GM19463 (cell line): ENCODE results near the gene ZDHHC20.

ENCODE experiments used
- ATAC-seq: cut with Tn5 transposase; IDR thresholded peaks from one replicate; pipeline ENCODE4 v1.9.1; 2021; ENCODE audit warnings: mild to moderate bottlenecking, moderate library complexity; ENCODE audit not compliant: unreplicated experiment

The ZDHHC20 gene

DNA sequence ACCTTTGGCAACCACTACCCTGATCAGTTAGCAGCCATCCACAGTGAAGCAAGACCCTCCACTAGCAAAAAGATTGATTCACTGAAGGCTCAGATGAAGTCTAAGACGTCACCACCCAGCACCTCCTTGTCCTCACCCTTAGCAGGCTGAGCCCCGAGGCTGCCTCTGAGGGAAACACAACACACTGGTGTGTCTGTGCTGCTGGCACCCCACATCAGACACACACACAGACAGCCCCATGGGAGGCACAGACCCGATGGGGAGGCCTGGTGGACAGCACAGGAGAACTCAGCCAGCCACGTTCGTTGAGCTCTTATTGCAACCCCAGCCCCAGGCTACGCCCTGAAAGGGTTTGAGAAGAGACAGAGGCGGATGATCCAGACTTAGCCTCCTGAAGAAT is 94.7 kb downstream of the ZDHHC20 start:
- ATAC-seq: no peak

DNA sequence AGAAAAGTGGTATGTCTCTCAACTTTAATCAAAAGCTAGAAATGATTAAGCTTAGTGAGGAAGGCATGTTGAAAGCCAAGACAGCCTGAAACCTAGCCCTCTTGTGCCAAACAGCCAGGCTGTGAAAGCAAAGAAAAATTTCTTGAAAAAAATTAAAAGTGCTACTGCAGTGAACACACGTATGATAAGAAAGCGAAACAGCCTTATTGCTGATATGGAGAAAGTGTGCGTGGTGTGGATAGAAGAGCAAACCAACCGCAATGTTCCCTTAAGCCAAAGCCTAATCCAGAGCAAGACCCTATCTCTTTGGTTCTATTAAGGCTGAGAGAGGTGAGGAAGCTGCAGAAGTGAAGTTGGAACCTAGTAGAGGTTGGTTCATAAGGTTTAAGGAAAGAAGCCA is 96.4 kb downstream of the ZDHHC20 start:
- ATAC-seq: no peak

DNA sequence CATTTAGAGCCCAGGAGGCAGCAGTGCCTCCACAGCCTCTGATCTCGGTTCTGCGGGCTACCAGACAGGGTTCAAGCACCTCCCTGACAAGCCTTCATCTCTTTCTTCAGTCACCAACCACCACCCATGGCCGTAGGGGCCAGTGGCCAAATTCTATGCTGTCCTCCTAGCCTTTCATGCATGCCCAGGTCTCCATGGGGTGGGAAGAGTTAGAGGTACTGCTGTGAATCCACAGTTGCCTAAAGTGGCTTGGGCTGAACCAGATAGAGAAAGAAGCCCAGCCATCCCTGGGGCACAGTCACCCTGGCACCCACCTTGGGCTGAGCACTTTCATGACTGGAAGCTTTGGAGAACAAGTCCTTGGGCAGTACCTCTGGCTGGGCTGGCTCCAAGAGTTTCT is 97.4 kb downstream of the ZDHHC20 start:
- no peak for ATAC-seq

GRCh38 chr13:21361123-21361522 is 98.0 kb downstream of the ZDHHC20 start:
- no peak for ATAC-seq

DNA sequence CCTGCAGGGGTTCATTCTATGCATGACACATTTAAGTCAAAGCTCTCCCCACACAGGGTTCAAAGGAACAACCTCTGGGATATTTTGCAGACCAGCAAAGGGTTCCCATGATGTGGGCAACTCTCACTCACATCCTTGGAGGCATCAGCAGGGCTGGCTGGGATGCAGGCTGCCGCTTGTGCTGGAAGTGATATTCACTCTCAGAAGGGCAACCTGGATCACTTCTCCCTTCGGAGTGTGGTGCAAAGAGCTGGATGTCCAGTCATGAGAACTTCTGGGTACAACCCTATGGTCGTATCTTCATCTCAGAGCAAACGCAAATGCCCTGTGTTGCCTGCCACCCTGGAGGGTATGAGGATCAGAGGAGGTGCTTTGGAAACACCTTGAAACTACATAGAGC is 98.6 kb downstream of the ZDHHC20 start:
- no peak for ATAC-seq

- ATAC-seq: no peak
Measured at GRCh38 chr13:21359855-21360254, 99.2 kb downstream of the ZDHHC20 start.

DNA sequence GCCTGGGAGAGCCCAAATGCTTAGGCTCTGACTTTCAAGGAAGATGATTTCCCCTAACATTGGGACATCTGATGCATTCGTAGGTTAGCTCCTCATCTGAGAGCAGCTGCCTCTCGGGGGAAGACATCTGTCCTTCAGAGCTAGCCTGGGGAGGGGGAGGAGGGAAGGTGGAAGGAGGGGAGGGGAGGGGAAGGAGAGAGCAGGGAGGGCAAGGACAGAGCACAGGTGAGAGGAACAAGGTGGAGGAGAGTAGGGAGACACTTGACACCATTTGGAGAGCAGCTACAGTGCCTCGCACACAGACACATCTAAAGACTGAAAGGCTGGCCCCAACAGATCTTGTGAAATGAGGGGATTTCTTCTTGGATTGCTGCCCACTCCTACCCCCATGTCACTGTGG is 103.8 kb downstream of the ZDHHC20 start:
- ATAC-seq: no peak

- no peak for ATAC-seq
Measured at GRCh38 chr13:21354721-21355120, 104.4 kb downstream of the ZDHHC20 start.

DNA sequence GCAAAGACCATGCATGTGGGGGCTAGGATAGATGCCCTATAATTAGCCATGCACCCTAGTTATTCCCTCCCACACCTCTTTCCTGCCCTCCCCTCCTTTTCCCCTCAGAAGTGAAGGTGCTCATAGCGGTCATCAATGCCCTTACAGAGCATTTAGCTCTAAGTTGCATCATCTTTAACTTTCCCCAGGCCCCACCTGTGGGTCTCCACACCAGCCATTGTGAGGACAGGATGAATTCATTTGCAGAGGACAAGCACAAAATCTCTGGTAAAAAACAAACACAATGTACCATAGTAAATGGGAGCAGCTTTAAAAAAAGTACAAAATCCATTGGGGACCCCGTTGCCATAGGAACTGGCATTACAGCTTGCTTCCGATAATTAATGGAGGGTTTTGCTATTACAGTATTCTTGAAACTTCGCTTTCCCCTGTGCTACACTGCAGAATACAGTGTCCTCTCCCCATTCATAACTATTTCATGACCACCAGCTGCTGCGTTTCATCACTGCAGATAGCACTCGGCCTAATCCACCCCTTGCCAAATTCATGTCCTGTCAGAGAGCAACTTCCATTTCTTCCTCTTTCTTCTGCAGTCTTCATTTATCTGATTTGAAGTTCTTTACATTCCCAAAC is 110.5 kb downstream of the ZDHHC20 start:
- ATAC-seq: no peak

- ATAC-seq: no peak
Measured at GRCh38 chr13:21347753-21348318, 111.3 kb downstream of the ZDHHC20 start.

DNA sequence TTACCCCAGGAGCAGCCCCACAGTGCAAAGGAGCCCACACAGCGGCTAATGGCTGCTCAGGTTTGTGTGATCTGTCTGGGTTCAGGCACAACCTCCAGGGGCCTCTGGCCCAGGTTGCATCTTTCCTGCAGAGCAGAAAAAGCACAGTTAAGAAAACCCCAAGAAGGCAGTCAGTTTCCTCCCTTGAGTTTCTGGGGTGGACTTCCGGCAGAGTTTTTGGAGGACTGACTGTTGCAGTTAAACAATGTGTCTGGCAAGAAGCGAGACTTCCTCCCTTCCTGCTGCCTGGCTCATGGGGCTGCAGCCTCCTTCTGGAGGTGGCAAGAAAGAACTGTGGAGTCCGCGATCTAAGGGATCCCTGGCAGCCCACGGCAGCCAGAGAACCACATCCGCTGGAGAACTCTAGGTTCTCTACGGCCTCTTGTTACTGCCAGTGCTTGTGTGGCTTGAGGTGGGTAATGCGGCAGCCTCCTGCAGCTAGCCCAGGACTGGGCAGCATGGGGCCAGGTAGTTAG is 114.4 kb downstream of the ZDHHC20 start:
- peak; percentile 53 for ATAC-seq

DNA sequence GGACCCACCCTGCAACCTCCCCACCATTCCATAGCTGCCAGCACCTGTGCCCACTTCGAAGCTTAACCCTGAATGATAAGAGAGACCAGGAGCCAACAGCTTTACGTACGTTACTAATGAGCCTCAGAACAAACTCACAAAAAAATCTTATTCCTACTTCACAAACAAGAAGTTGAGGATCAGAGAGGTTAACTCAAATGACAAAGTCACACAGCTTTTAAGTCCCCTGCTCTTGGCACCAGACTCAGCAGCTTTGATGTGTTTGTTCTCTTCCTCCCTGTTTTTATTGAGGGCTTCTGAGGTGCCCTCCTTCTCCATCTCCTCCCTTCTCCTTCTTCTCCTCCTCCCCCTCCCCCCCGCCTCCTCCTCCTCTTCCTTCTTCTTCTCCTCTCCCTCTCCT is 115.4 kb downstream of the ZDHHC20 start:
- no peak for ATAC-seq

- no peak for ATAC-seq
Measured at GRCh38 chr13:21342699-21343442, 116.2 kb downstream of the ZDHHC20 start.

GRCh38 chr13:21341637-21342422 is 117.3 kb downstream of the ZDHHC20 start:
- no peak for ATAC-seq

- ATAC-seq: no peak
Measured at GRCh38 chr13:21338639-21339278, 120.3 kb downstream of the ZDHHC20 start.

GRCh38 chr13:21338156-21338555 is 120.9 kb downstream of the ZDHHC20 start:
- ATAC-seq: no peak

DNA sequence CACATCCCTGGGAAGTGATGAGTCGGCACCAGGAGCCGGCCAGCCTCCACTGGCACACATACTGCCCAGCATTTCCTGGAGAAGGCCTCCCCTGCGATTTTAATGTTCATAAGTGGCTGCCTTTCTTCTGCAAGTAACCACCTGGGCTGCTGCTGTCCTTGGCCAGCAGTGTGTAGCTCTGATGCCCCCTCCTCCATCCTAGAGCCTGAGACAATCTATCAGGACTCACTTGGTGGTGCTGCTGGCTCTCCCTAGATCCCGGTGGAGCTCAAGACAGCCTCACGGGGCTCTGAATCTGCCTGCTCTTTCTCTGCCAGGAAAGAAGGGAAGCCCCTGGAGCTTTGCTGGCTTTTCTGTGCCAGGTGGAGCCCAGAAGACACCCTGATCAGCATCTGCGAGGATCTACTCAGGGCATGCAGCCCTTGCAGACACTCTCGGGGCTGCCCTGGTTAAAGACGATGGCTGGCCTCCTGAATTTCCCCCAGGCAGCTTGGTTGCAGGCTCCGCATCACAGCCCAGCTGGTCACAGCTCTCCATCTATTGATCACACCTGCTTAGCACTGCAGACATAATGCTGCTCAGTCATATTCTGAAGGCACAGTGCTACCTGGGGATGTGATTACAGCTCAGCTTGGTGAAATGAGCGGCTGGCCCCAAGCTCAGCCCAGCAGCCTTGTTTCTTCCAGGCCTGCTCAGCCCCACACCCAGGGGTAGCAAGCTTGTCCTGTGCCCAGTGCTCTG is 122.3 kb downstream of the ZDHHC20 start:
- no peak for ATAC-seq

GRCh38 chr13:21333186-21333585 is 125.9 kb downstream of the ZDHHC20 start:
- ATAC-seq: no peak

DNA sequence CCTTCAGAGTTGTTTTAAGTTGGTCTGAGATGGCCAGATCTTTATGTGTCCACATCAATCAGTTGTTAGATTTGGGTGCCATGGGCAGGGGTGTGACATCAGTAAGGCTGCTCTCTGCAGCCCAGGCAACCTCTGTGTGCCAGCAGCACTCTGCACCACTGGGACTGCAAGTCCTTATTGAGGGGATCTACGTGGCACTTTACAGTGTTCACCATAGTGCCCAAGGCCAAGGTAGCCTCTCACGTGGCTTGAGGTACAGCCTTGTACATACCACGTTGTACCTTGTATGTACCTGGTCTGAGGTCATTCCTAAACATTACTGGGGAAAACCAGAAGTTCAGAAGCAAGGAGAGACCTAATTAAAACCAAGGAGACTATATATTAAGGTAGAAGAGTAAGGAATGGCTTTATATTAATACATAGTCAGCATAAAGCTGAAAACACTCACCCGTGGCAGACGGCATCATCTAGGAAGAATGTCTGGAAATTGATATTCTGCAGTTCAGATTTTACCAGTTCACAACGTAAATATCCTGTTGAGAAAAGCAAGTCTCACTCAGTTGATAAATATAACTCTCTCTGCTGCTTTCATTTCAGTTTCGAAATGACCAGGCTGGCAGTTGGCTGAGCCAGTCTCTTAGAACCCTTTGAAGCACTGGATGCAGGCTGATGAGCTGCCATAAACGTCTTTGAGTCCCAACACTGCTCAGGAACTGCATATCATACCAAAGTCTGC is 128.8 kb downstream of the ZDHHC20 start:
- peak; percentile 88 for ATAC-seq
